ENCODE results near the gene CASP8AP2.

- TF ChIP-seq CTCF (IDR thresholded peaks at IDR 0.05) (no peak), POLR2A (IDR thresholded peaks at IDR 0.05; ENCODE audit: low read depth) (no peak), POLR2AphosphoS5 (IDR thresholded peaks at IDR 0.05) (no peak), EP300 (IDR thresholded peaks at IDR 0.05) (no peak)
Measured at GRCh38 chr6:89895276-89895874, 65.7 kb downstream of the CASP8AP2 start.

Measured in esophagus muscularis mucosa (tissue), 4 donors.